Testis (tissue), 3 donors: Measurements from ENCODE around the gene SLC16A14. TPM values are rescaled to one million over a fixed set of nuclear protein-coding genes. Genes with fewer than 3 reads are reported as not detected.
A peak's percentile ranks its signal among the peaks of the same experiment; 100 is the strongest.

Experiments used
- DNase-seq: peaks from one replicate; pipeline ENCODE4 v3.0.0-alpha.2; 2019
- H3K27ac ChIP-seq, 2 donors: fragments of 200-600 bp; sonication (generic); one replicate each; pipeline ENCODE4 v1.5.1; 2019
- H3K27me3 ChIP-seq: fragments of 200-600 bp; sonication (generic); one replicate; pipeline ENCODE4 v1.5.1; 2019
- H3K36me3 ChIP-seq: fragments of 200-600 bp; sonication (generic); one replicate; pipeline ENCODE4 v1.5.1; 2017; ENCODE audit warnings: low read depth; ENCODE audit errors: missing control alignments
- H3K4me1 ChIP-seq: fragments of 200-600 bp; sonication (generic); one replicate; pipeline ENCODE4 v1.5.1; 2019
- H3K4me3 ChIP-seq, 2 donors: fragments of 200-600 bp; sonication (generic); one replicate each; pipeline ENCODE4 v1.5.1; 2017 to 2019
- H3K9me3 ChIP-seq: fragments of 200-600 bp; sonication (generic); one replicate; pipeline ENCODE4 v1.5.1; 2017
- POLR2A ChIP-seq: fragments of 450-650 bp; IDR thresholded peaks from one replicate; pipeline ENCODE4 v1.6.1; 2017; ENCODE audit warnings: antibody characterized with exemption, mild to moderate bottlenecking, moderate library complexity
- WGBS, 2 donors: methylation state at CpG; one replicate each; pipeline ENCODE4 v1.1.5; 2018; 5-methylcytosine and 5-hydroxymethylcytosine counted together
- intact Hi-C: fragments of 100-400 bp; cut with DNase I; formaldehyde crosslinking; loops from one replicate; pipeline ENCODE4 v1.15.1; 2023; ENCODE audit warnings: low total_unique reads
- polyA plus RNA-seq: library from polyadenylated mRNA; stranded (reverse); fragments of 350-450 nt; fragmentation: Illumina TruSeq; extraction: RNeasy Lipid Tissue Mini Kit (QIAGEN cat#74804); gene quantifications from one replicate; pipeline ENCODE4 v1.2.3, GENCODE V29; 2014; ENCODE audit warnings: low read depth, low replicate concordance; ENCODE audit not compliant: insufficient read depth
- total RNA-seq, 2 donors: library from RNA; depleted of rRNA; stranded (reverse); fragments of >200 nt; gene quantifications; one replicate each; pipeline ENCODE4 v1.2.3, GENCODE V29; 2016
- TF ChIP-seq, protein P1 (sequence below), 3 experiments: fragments of 450-650 bp in 2 of 3; fragments of 200-600 bp in 1 of 3; sonication (generic) in 1 of 3; IDR thresholded peaks; one replicate each; pipeline ENCODE4 v1.5.1; 2016 to 2019; ENCODE audit warnings: antibody characterized with exemption in 3 of 3, mild to moderate bottlenecking in 2 of 3, moderate library complexity in 1 of 3

Gene SLC16A14
- total and polyA plus RNA-seq, 3 donors from 2014 or later, result 1.4 to 2.8 (median 2.0) TPM

GRCh38 chr2:230010501-230010900 is 58.2 kb downstream of the SLC16A14 start:
- no peaks in the 10 kb centered on the region for H3K36me3 ChIP-seq
- H3K9me3 ChIP-seq, result no peaks in the 10 kb centered on the region
- no peaks in the 10 kb centered on the region for H3K27me3 ChIP-seq
- no peak for DNase-seq
- no peak overlapping the region for H3K27ac ChIP-seq
- intact Hi-C loops, result no loop called here
- peaks cover 6% of the 10 kb centered on the region for H3K4me1 ChIP-seq
- no peak for TF ChIP-seq POLR2A
- TF ChIP-seq, protein P1, sequence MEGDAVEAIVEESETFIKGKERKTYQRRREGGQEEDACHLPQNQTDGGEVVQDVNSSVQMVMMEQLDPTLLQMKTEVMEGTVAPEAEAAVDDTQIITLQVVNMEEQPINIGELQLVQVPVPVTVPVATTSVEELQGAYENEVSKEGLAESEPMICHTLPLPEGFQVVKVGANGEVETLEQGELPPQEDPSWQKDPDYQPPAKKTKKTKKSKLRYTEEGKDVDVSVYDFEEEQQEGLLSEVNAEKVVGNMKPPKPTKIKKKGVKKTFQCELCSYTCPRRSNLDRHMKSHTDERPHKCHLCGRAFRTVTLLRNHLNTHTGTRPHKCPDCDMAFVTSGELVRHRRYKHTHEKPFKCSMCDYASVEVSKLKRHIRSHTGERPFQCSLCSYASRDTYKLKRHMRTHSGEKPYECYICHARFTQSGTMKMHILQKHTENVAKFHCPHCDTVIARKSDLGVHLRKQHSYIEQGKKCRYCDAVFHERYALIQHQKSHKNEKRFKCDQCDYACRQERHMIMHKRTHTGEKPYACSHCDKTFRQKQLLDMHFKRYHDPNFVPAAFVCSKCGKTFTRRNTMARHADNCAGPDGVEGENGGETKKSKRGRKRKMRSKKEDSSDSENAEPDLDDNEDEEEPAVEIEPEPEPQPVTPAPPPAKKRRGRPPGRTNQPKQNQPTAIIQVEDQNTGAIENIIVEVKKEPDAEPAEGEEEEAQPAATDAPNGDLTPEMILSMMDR (IDR thresholded peaks at IDR 0.05), result no peak
- H3K4me3 ChIP-seq, result no peak overlapping the region
- WGBS, 2 donors, result 66 to 79% methylated on average over 5 to 6 of the region's 6 CpGs

- H3K27ac ChIP-seq, result no peak overlapping the region
- peaks cover 6% of the 10 kb centered on the region for H3K4me1 ChIP-seq
- H3K36me3 ChIP-seq, result no peaks in the 10 kb centered on the region
- H3K9me3 ChIP-seq, result no peaks in the 10 kb centered on the region
- TF ChIP-seq, protein P1 (IDR thresholded peaks at IDR 0.05), result no peak
- no peak for TF ChIP-seq POLR2A
- no peak for DNase-seq
- WGBS, 2 donors, result 94 to 100% methylated on average over 1 of the region's 1 CpG
- no peak overlapping the region for H3K4me3 ChIP-seq
- H3K27me3 ChIP-seq, result no peaks in the 10 kb centered on the region
- intact Hi-C loops, result loop anchor here (5.0 to 10.0 kb wide), 2 partner anchors 146 to 604 kb away; no protein-coding TSS in a partner anchor
Observed at GRCh38 chr2:230008708-230009066, 60.0 kb downstream of the SLC16A14 start.

DNA sequence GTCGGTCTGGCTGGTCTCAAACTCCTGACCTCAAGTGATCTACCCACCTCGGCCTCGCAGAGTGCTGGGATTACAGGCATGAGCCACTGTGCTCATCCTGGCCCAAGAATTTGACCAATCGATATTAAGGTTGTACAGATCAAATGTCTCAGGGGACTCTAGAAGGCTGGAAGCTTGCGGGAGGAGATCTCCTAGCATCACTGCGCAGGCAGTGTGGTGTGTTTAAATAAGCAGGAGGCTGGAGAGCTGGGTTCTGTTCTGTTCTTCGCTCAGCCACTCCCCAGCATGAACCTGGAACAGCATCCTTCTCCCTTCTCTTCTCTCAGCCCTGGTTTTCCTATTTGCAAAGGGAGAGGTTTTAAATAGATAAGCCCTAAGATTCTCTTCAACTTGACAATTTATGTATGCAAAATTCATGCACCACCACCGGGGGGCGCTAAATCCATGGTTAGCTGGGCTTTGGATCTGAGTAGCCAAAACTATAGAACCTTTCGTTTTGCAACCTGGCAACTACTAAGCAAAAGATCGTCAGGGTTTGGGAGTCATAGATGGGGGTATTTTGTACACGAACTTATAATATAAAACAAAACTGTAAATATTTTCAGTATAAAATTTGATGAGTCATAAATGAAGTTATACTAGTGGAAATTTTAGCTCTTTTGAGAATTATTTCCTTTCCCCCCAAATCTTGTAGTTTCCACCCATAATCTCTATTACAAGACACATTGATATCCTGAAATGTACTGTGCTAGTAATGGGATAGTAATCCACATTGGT is 60.6 kb downstream of the SLC16A14 start:
- Histone ChIP-seq H3K4me3 (no peak overlapping the region), H3K27ac (no peak overlapping the region), H3K27me3 (no peaks in the 10 kb centered on the region), H3K9me3 (no peaks in the 10 kb centered on the region), H3K4me1 (peaks cover 6% of the 10 kb centered on the region), H3K36me3 (no peaks in the 10 kb centered on the region)
- peak; percentile 89 for DNase-seq
- TF ChIP-seq, protein P1 (IDR thresholded peaks at IDR 0.05), result peak; percentile 56 to 91 (median 91)
- no peak for TF ChIP-seq POLR2A
- intact Hi-C loops, result loop anchor here (5.0 to 10.0 kb wide), 2 partner anchors 147 to 604 kb away; no protein-coding TSS in a partner anchor
- 59 to 62% methylated on average over 11 to 12 of the region's 12 CpGs for WGBS, 2 donors

- Histone ChIP-seq H3K9me3 (no peaks in the 10 kb centered on the region), H3K27me3 (no peaks in the 10 kb centered on the region), H3K36me3 (no peaks in the 10 kb centered on the region), H3K27ac (no peak overlapping the region), H3K4me3 (no peak overlapping the region), H3K4me1 (no peaks in the 10 kb centered on the region)
- WGBS, 2 donors, result 91 to 93% methylated on average over 6 of the region's 6 CpGs
- TF ChIP-seq POLR2A, result no peak
- TF ChIP-seq, protein P1 (IDR thresholded peaks at IDR 0.05), result no peak
- DNase-seq, result no peak
- intact Hi-C loops, result loop anchor here (10.0 kb wide), 1 partner anchor 155 kb away; no protein-coding TSS in a partner anchor
Observed at GRCh38 chr2:230000118-230000841, 68.4 kb downstream of the SLC16A14 start.
